Keratinocyte (primary cell): ENCODE results near the gene SLITRK3. TPM values are rescaled to one million over a fixed set of nuclear protein-coding genes. Genes with fewer than 3 reads are reported as not detected.

ENCODE experiments used
- DNase-seq: peaks from one replicate; pipeline ENCODE4 v3.0.0-alpha.2; 2011; ENCODE audit warnings: low read depth, missing footprints, low spot score
- FAIRE-seq: peaks from 2 replicates; lab custom pipeline; 2011; peaks lifted over from hg19 to GRCh38; lab: Jason Lieb, UNC
- H2AFZ ChIP-seq: 2 replicates; pipeline ENCODE4 v1.6.0; 2012; ENCODE audit warnings: low read length, control low read depth, inconsistent platforms; ENCODE audit not compliant: control insufficient read depth
- H3K27ac ChIP-seq: 2 replicates; pipeline ENCODE4 v1.5.1; 2011; ENCODE audit warnings: low read length; ENCODE audit not compliant: control insufficient read depth, insufficient read depth
- H3K27me3 ChIP-seq: 3 replicates; pipeline ENCODE4 v1.6.0; 2011; ENCODE audit warnings: low read length; ENCODE audit not compliant: control insufficient read depth, insufficient read depth; ENCODE audit errors: extremely low read depth
- H3K36me3 ChIP-seq, 2 experiments: 2 replicates in 1 of 2; 3 replicates in 1 of 2; pipeline ENCODE4 v1.5.1; 2011; ENCODE audit warnings: low read length in 2 of 2, mild to moderate bottlenecking in 1 of 2; ENCODE audit not compliant: control insufficient read depth in 2 of 2, insufficient read depth in 2 of 2; ENCODE audit errors: extremely low read depth in 1 of 2
- H3K4me1 ChIP-seq: 3 replicates; pipeline ENCODE4 v1.5.1; 2011; ENCODE audit warnings: low read length; ENCODE audit not compliant: control insufficient read depth, insufficient read depth; ENCODE audit errors: extremely low read depth
- H3K4me2 ChIP-seq: 3 replicates; pipeline ENCODE4 v1.6.0; 2011; ENCODE audit warnings: low read depth, low read length; ENCODE audit not compliant: control insufficient read depth, insufficient read depth; ENCODE audit errors: extremely low read depth
- H3K4me3 ChIP-seq, 3 experiments: fragments of 200-600 bp in 1 of 3; sonication (generic) in 1 of 3; 2 replicates in 2 of 3; 3 replicates in 1 of 3; pipeline ENCODE4 v1.5.1; 2011 to 2016; ENCODE audit warnings: low read length in 3 of 3, mild to moderate bottlenecking in 3 of 3, control low read depth in 2 of 3, inconsistent platforms in 1 of 3, low read depth in 1 of 3, mixed read lengths in 1 of 3, mixed run types in 1 of 3, moderate library complexity in 1 of 3; ENCODE audit not compliant: control insufficient read depth in 2 of 3, insufficient read depth in 2 of 3; ENCODE audit errors: extremely low read depth in 1 of 3
- H3K79me2 ChIP-seq: 2 replicates; pipeline ENCODE4 v1.6.0; 2012; ENCODE audit warnings: low read length; ENCODE audit not compliant: control insufficient read depth, insufficient read depth
- H3K9ac ChIP-seq: 3 replicates; pipeline ENCODE4 v1.6.0; 2011; ENCODE audit warnings: low read length; ENCODE audit not compliant: control insufficient read depth, insufficient read depth; ENCODE audit errors: extremely low read depth
- H3K9me1 ChIP-seq: 3 replicates; pipeline ENCODE4 v1.6.0; 2011; ENCODE audit warnings: low read length; ENCODE audit not compliant: control insufficient read depth, insufficient read depth; ENCODE audit errors: extremely low read depth
- H3K9me3 ChIP-seq: 2 replicates; pipeline ENCODE4 v1.5.1; 2012; ENCODE audit warnings: low read depth, low read length; ENCODE audit not compliant: control insufficient read depth
- H4K20me1 ChIP-seq: 3 replicates; pipeline ENCODE4 v1.6.0; 2011; ENCODE audit warnings: low read length; ENCODE audit not compliant: control insufficient read depth, insufficient read depth; ENCODE audit errors: extremely low read depth
- EZH2 ChIP-seq: IDR thresholded peaks from one replicate; pipeline ENCODE4 v1.6.1; 2012; ENCODE audit warnings: inconsistent platforms, mild to moderate bottlenecking, low read length, moderate library complexity
- dilution Hi-C: fragments of 300-500 bp; cut with MboI; formaldehyde crosslinking; loops from one replicate; pipeline ENCODE4 v1.7.0; 2020; ENCODE audit warnings: low sequenced_read_pairs; ENCODE audit not compliant: extremely low pct_ligation_motif_present
- polyA plus RNA-seq, 5 experiments: library from polyadenylated mRNA; depleted of rRNA in 3 of 5; stranded (reverse) in 3 of 5; stranded (forward) in 1 of 5; unstranded in 1 of 5; fragments of >200 nt; gene quantifications; 1 replicate in 1 of 5; 2 replicates in 3 of 5; 3 replicates in 1 of 5; pipeline versions ENCODE4 v1.2.1 to v1.2.3, GENCODE V29; 2011 to 2012; ENCODE audit warnings: missing spikeins in 2 of 5, low read depth in 1 of 5, low replicate concordance in 1 of 5
- TF ChIP-seq, protein P1 (sequence below), 3 experiments: IDR thresholded peaks in 1 of 3; conservative IDR thresholded peaks in 1 of 3; optimal IDR thresholded peaks in 1 of 3; 2 replicates in 2 of 3; 3 replicates in 1 of 3; pipeline versions ENCODE3 to v1.5.1; 2011; ENCODE audit warnings: low read length in 3 of 3, mild to moderate bottlenecking in 3 of 3, moderate library complexity in 2 of 3, control low read depth in 1 of 3, inconsistent platforms in 1 of 3; ENCODE audit not compliant: insufficient read depth in 2 of 3; ENCODE audit errors: extremely low read depth in 1 of 3

The SLITRK3 gene
- polyA plus RNA-seq, 1 donor (not counting 4 experiments of a cell fraction or from before 2014, with no cell fraction given): not detected

DNA sequence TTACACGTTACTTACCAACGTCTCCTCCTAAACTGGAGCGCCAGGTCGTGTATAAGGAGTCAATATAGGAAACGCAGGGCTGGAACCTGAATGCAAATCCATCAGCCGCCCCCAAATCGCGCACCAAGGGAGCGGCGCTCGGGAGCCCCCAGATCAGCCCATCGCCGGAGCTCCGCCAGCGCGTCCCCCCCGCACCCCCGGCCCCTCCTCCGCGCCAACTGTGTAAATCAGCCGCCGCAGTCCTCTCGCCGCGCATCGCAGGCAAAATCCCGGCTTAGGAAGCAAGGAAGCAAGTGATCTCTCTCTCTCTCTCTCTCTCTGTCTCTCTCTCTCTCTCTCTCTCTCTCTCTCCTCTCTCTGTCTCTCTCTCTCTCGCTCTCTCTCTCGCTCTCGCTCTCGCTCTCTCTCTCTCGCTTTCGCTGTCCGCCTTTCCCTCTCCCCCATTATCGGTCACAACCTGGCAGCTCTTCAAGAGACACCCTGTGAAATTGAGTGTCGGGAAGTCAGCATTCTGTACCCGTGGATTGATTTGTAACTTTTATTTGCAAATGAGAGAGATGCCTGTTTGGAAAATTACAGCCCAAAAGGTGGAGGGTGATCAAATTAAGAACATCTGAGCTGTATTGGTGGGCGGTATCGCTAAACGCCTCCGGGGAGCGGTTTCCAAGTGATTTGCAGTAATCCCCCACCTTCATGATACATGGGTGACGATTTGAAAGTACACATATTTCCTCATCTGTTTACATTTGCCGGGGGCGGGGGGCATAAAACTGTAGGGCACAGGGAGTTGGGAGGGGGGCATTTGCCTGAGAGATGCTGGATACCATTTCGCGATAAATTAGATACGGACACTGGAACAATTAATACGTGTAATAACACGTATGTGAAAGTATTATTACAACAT is 645 bp upstream of the SLITRK3 start:
- Histone ChIP-seq H4K20me1 (peaks cover 2% of the 10 kb centered on the region), H3K4me3 (peak overlapping the region in 1 of 3 experiments; percentile 14), H3K9me3 (no peaks in the 10 kb centered on the region), H3K4me2 (peak overlapping the region; percentile 37), H3K9me1 (no peaks in the 10 kb centered on the region), H3K79me2 (no peaks in the 10 kb centered on the region), H3K27ac (no peak overlapping the region), H3K9ac (no peak overlapping the region), H3K27me3 (peaks cover 58% of the 10 kb centered on the region), H2AFZ (peak overlapping the region; percentile 15), H3K36me3 (no peaks in the 10 kb centered on the region), H3K4me1 (no peaks in the 10 kb centered on the region)
- peak; percentile 99 for TF ChIP-seq EZH2
- TF ChIP-seq, protein P1, sequence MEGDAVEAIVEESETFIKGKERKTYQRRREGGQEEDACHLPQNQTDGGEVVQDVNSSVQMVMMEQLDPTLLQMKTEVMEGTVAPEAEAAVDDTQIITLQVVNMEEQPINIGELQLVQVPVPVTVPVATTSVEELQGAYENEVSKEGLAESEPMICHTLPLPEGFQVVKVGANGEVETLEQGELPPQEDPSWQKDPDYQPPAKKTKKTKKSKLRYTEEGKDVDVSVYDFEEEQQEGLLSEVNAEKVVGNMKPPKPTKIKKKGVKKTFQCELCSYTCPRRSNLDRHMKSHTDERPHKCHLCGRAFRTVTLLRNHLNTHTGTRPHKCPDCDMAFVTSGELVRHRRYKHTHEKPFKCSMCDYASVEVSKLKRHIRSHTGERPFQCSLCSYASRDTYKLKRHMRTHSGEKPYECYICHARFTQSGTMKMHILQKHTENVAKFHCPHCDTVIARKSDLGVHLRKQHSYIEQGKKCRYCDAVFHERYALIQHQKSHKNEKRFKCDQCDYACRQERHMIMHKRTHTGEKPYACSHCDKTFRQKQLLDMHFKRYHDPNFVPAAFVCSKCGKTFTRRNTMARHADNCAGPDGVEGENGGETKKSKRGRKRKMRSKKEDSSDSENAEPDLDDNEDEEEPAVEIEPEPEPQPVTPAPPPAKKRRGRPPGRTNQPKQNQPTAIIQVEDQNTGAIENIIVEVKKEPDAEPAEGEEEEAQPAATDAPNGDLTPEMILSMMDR (optimal IDR thresholded peaks at IDR 0.05 in 1 of 3, IDR thresholded peaks at IDR 0.05 in 1 of 3, conservative IDR thresholded peaks at IDR 0.05 in 1 of 3; ENCODE audit: extremely low read depth in 1 of 3, insufficient read depth in 2 of 3, low read length in 3 of 3): no peak
- dilution Hi-C loops: no loop called here
- FAIRE-seq (peak; percentile 56), DNase-seq (no peak)

DNA sequence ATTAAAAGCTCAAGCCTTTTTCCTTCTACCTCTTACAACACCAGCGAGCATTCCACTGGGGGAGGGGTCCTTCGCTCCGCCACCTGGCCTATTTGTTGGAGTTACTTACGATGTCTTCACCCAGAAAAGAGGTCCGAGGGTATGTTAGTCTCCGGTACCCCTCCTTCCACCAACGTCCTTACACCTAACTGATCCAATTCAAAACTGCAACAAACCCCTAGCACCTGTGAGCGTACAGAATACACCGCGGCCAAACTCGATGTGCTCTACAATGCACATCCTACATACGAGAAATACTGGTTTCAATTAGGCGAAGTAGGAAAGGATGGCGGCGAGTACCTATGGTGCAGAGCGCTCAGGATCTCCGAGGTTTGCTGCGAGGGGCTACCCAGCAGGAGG is 944 bp downstream of the SLITRK3 start:
- Histone ChIP-seq H3K79me2 (no peaks in the 10 kb centered on the region), H3K27me3 (peaks cover 58% of the 10 kb centered on the region), H3K4me3 (no peak overlapping the region), H2AFZ (no peak overlapping the region), H3K9ac (no peak overlapping the region), H3K9me1 (no peaks in the 10 kb centered on the region), H3K36me3 (no peaks in the 10 kb centered on the region), H3K4me2 (peak overlapping the region; percentile 57), H4K20me1 (peaks cover 2% of the 10 kb centered on the region), H3K4me1 (no peaks in the 10 kb centered on the region), H3K9me3 (no peaks in the 10 kb centered on the region), H3K27ac (no peak overlapping the region)
- dilution Hi-C loops: no loop called here
- TF ChIP-seq, protein P1 (optimal IDR thresholded peaks at IDR 0.05 in 1 of 3, IDR thresholded peaks at IDR 0.05 in 1 of 3, conservative IDR thresholded peaks at IDR 0.05 in 1 of 3; ENCODE audit: extremely low read depth in 1 of 3, insufficient read depth in 2 of 3, low read length in 3 of 3): no peak
- peak; percentile 8 for TF ChIP-seq EZH2
- no peak for DNase-seq
- no peak for FAIRE-seq
